PFSK-1 (cell line): ENCODE measurements around the gene VWA5B1.

ENCODE experiments used
- POLR2AphosphoS5 ChIP-seq: IDR thresholded peaks from 2 replicates; pipeline ENCODE4 v1.6.1; 2012; ENCODE audit warnings: low read depth, mild to moderate bottlenecking, control low read depth, low read length, moderate library complexity
- REST ChIP-seq, 2 experiments: IDR thresholded peaks; 2 replicates each; pipeline versions ENCODE4 v1.6.1 to v1.8.0; 2011 to 2012; ENCODE audit warnings: low read depth in 2 of 2, low read length in 2 of 2, control low read depth in 1 of 2, inconsistent platforms in 1 of 2, mild to moderate bottlenecking in 1 of 2, moderate library complexity in 1 of 2; ENCODE audit not compliant: insufficient read depth in 1 of 2
- TAF1 ChIP-seq: IDR thresholded peaks from 2 replicates; pipeline ENCODE4 v1.6.1; 2012; ENCODE audit warnings: low read length, control low read depth, borderline replicate concordance; ENCODE audit not compliant: insufficient read depth

- TF ChIP-seq POLR2AphosphoS5 (no peak), TAF1 (no peak), REST (IDR thresholded peaks at IDR 0.05; ENCODE audit: insufficient read depth in 1 of 2, low read depth in 2 of 2, low read length in 2 of 2) (no peak)
Measured at GRCh38 chr1:20279509-20279908, 11.2 kb upstream of the VWA5B1 start.
